GM18505 (cell line): ENCODE data around the gene ALKBH7.
A peak's percentile ranks its signal among the peaks of the same experiment; 100 is the strongest.
"Not testable (repeated sequence)": the region's sequence is repeated elsewhere in the genome, so short reads cannot be mapped to it uniquely, and the experiment has no call there.

Experiments used
- ATAC-seq: cut with Tn5 transposase; IDR thresholded peaks from one replicate; pipeline ENCODE4 v1.9.1; 2021; ENCODE audit not compliant: unreplicated experiment
- POLR2A ChIP-seq: IDR thresholded peaks from 4 replicates; pipeline ENCODE4 v1.6.1; 2011; ENCODE audit warnings: borderline replicate concordance; ENCODE audit not compliant: insufficient read depth, insufficient read length; ENCODE audit errors: extremely low read depth

Gene ALKBH7

DNA sequence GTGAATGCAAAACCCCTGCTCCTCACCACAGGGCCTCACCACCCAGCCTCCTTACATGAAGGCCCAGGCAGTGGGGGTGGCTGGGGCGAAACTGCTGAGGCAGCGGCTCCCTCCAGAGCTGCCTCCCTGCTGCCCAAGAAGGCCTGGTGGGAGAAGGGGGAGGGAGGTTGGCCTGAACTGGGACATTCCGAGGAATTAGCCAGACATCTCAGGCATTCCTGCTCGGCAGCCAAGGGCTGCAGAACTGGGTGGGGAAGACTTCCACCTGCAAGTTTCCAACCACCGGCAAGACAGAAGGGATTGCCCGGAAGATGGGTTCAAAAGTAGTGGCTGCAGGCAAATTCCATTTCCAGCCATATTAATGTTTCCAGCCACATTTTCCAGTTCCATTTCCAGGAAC lies 5.4 kb downstream of the ALKBH7 start:
- no peak for TF ChIP-seq POLR2A

GRCh38 chr19:6378486-6378885 lies 5.9 kb downstream of the ALKBH7 start:
- TF ChIP-seq POLR2A = no peak
- no peak for ATAC-seq

More for the DNA sequence above, 5.4 kb downstream of the ALKBH7 start:
- no peak for ATAC-seq

- no peak for TF ChIP-seq POLR2A
- no peak for ATAC-seq
These were observed 7.2 kb downstream of the ALKBH7 start for GRCh38 chr19:6379744-6380143.

GRCh38 chr19:6381030-6381750 lies 8.6 kb downstream of the ALKBH7 start:
- no peak for ATAC-seq
- TF ChIP-seq POLR2A = no peak

- TF ChIP-seq POLR2A = no peak
- ATAC-seq = no peak
These were observed 10.6 kb downstream of the ALKBH7 start for GRCh38 chr19:6383188-6383587.

- no peak for ATAC-seq
- no peak for TF ChIP-seq POLR2A
These were observed 11.8 kb downstream of the ALKBH7 start for GRCh38 chr19:6384381-6384780.

DNA sequence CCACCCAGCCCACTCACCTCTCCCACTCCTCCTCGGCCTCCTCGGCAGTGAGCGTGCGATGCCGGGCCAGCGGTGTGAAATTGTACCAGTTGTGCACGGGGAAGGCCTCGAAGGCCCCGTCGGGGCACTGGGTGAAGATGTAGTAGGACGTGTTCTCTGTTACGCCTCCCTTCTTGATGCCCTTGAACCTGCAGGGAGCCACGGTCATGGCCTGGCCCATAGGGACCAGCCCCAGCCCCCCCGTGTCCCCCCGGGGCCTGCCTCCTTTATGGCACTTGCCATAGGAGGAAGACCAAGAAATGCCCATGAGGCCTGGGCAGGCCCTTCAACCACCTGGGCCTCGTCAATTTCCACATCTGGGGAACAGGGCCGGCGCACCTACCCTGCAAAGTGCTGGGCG lies 14.8 kb downstream of the ALKBH7 start:
- TF ChIP-seq POLR2A = no peak
- ATAC-seq = no peak

- no peak for ATAC-seq
These were observed 19.9 kb downstream of the ALKBH7 start for GRCh38 chr19:6392221-6393073.

DNA sequence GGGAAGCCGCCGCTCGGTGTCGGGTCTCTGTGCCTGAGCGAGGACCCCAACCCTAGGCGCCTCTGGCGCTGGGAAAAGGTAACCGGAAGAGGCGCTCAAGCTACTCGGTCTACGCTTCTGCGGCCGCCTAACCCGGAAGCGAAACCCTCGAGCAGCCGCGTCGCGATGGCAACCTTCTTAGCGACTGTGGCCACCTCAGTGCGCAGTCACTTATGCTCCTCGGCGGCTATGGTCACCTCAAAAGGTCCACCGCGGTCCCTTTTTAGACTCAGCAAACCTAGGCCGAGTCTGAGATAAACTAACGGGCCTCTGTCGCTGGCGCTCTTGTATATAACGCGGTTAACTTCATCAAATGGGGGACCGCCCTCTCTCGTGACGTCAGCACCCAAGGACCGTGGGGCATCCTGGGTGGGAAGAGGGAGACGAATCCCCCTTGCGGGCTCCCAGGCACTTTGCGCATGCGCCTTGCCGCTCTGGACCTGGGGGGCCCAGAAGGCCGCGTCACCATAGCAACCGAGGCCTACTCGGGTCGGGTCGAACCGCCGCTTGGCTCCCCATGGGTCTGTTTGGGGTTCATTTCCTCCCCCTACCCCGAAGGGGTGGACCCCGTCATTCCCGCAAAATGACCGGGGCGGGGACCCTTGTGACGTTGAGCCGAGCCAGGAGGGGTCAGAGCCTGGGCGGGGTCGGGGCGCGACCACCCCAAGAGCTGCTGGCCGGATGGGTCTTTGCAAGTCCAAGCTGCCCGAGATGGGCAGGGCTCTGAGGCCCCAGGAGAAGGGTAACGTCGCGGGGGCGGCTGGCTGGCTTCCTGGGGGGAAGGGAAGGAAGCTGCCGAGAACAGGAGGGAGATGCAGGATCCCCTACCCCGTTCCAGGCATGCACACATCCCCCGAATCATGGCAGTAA lies 20.7 kb downstream of the ALKBH7 start, which contains the start of gene GTF2F1:
TSS of gene GTF2F1 (minus strand) at position 91 of the 909 bp plus-strand sequence. CDS start 169 bp downstream, outside the sequence.
- ATAC-seq = peak; percentile 79
- peak; percentile 68 for TF ChIP-seq POLR2A

More at GRCh38 chr19:6392221-6393073, 19.9 kb downstream of the ALKBH7 start:
- no peak for TF ChIP-seq POLR2A

GRCh38 chr19:6393983-6394412 lies 21.4 kb downstream of the ALKBH7 start:
- TF ChIP-seq POLR2A = no peak
- ATAC-seq = peak; percentile 30

- ATAC-seq = no peak
- TF ChIP-seq POLR2A = no peak
These were observed 22.2 kb downstream of the ALKBH7 start for GRCh38 chr19:6394831-6395230.

DNA sequence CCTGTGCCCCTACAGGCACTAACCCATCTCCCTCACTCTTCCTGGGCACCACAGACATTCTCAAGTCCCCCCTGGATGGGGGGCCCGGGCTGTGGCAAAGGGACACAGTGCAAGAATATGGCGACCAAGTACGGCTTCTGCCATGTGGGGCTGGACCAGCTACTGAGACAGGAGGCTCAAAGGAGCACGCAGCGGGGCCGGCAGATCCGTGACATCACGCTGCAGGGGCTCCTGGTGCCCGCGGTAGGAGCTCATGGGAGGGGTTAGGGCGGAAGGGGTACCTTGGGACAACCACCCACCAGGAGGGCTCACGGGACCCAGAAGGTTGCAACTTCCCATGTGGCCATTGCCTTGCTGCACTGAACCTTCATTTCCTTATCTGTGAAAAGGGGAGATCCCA lies 23.7 kb downstream of the ALKBH7 start:
- no peak for ATAC-seq
- TF ChIP-seq POLR2A = no peak

DNA sequence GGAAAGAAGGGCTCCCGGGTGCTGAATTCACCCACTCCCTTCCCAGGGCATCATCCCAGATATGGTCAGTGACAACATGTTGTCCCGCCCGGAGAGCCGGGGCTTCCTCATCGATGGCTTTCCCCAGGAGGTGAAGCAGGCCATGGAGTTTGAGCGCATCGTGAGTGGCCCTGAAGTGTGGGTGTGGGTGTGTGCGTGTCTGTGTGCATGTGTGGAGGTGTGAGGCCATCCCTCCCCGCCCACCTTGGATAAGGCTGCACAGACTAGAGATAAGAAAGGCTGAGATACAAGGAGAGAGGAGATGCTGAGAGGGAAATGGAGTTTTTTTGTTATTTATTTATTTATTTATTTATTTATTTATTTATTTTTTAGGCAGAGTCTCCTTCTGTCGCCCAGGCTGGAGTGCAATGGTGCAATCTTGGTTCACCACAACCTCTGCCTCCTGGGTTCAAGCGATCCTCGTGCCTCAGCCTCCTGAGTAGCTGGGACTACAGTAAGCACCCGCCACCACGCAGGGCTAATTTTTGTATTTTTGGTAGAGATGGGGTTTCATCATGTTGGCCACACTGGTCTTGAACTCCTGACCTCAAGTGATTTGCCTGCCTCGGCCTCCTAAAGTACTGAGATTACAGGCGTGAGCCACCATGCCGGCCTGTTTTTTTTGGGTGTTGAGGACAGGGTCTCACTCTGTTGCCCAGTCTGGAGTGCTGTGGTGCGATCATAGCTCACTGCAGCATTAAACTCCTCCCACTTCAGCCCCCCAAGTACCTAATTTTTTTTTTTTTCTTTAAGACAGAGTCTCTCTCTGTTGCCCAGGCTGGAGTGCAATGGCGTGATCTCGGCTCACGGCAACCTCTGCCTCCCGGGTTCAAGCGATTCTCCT lies 27.7 kb downstream of the ALKBH7 start:
- not testable (repeated sequence) for ATAC-seq
